DOHH2 (cell line): ENCODE results near the gene BEST2.
A peak's percentile ranks its signal among the peaks of the same experiment; 100 is the strongest.

Experiments
- H3F3A ChIP-seq: fragments of 200-600 bp; sonication (generic), shearing (Covaris generic); 2 replicates; pipeline ENCODE4 v1.6.0; 2016; ENCODE audit warnings: antibody characterized with exemption, mild to moderate bottlenecking; ENCODE audit not compliant: control insufficient read depth, insufficient read depth
- H3K27ac ChIP-seq: fragments of 200-600 bp; sonication (generic); 2 replicates; pipeline ENCODE4 v1.5.1; 2014; ENCODE audit warnings: low read depth, mild to moderate bottlenecking, low read length, moderate library complexity
- H3K27me3 ChIP-seq: fragments of 200-600 bp; sonication (generic); 2 replicates; pipeline ENCODE4 v1.6.1; 2014; ENCODE audit warnings: mild to moderate bottlenecking, low read length, mixed read lengths; ENCODE audit not compliant: control insufficient read depth
- H3K36me3 ChIP-seq: fragments of 200-600 bp; sonication (generic); 2 replicates; pipeline ENCODE4 v1.6.1; 2014; ENCODE audit warnings: mild to moderate bottlenecking, low read length, moderate library complexity, mixed read lengths; ENCODE audit not compliant: control insufficient read depth
- H3K4me1 ChIP-seq: fragments of 200-600 bp; sonication (generic); 2 replicates; pipeline ENCODE4 v1.6.1; 2014; ENCODE audit warnings: mild to moderate bottlenecking, low read length, mixed read lengths; ENCODE audit not compliant: control insufficient read depth
- H3K4me2 ChIP-seq: fragments of 200-600 bp; sonication (generic); 2 replicates; pipeline ENCODE4 v1.6.0; 2014; ENCODE audit warnings: mild to moderate bottlenecking, low read length, moderate library complexity
- H3K4me3 ChIP-seq: fragments of 200-600 bp; sonication (generic); 2 replicates; pipeline ENCODE4 v1.5.1; 2014; ENCODE audit warnings: mild to moderate bottlenecking, low read length, mixed read lengths
- H3K79me2 ChIP-seq: fragments of 200-600 bp; sonication (generic); 2 replicates; pipeline ENCODE4 v1.6.1; 2014; ENCODE audit warnings: mild to moderate bottlenecking, low read length, mixed read lengths; ENCODE audit not compliant: control insufficient read depth
- H3K9me2 ChIP-seq: fragments of 200-600 bp; sonication (generic); replicated peaks from 2 replicates; pipeline ENCODE4 v1.6.1; 2014; ENCODE audit warnings: mild to moderate bottlenecking, low read length, mixed read lengths; ENCODE audit not compliant: control insufficient read depth
- H3K9me3 ChIP-seq: fragments of 200-600 bp; sonication (generic); 2 replicates; pipeline ENCODE4 v1.6.1; 2014; ENCODE audit warnings: antibody characterized with exemption, low read length, mixed read lengths; ENCODE audit not compliant: control insufficient read depth, insufficient read depth
- H4K20me1 ChIP-seq: fragments of 200-600 bp; sonication (generic); 2 replicates; pipeline ENCODE4 v1.6.0; 2014; ENCODE audit warnings: low read depth, mild to moderate bottlenecking, antibody characterized with exemption, low read length, moderate library complexity; ENCODE audit not compliant: control insufficient read depth, insufficient read depth
- EZH2phosphoT487 ChIP-seq: fragments of 200-600 bp; sonication (generic); IDR thresholded peaks from 2 replicates; pipeline ENCODE4 v1.6.1; 2017; ENCODE audit warnings: borderline replicate concordance, mild to moderate bottlenecking, antibody characterized with exemption, low read length, moderate library complexity, mixed read lengths
- TF ChIP-seq, protein P1 (sequence below): fragments of 200-600 bp; sonication (generic); IDR thresholded peaks from one replicate; pipeline ENCODE4 v1.5.1; 2014; ENCODE audit warnings: antibody characterized with exemption, mild to moderate bottlenecking, low read depth, low read length; ENCODE audit not compliant: poor library complexity, severe bottlenecking

Gene BEST2

DNA sequence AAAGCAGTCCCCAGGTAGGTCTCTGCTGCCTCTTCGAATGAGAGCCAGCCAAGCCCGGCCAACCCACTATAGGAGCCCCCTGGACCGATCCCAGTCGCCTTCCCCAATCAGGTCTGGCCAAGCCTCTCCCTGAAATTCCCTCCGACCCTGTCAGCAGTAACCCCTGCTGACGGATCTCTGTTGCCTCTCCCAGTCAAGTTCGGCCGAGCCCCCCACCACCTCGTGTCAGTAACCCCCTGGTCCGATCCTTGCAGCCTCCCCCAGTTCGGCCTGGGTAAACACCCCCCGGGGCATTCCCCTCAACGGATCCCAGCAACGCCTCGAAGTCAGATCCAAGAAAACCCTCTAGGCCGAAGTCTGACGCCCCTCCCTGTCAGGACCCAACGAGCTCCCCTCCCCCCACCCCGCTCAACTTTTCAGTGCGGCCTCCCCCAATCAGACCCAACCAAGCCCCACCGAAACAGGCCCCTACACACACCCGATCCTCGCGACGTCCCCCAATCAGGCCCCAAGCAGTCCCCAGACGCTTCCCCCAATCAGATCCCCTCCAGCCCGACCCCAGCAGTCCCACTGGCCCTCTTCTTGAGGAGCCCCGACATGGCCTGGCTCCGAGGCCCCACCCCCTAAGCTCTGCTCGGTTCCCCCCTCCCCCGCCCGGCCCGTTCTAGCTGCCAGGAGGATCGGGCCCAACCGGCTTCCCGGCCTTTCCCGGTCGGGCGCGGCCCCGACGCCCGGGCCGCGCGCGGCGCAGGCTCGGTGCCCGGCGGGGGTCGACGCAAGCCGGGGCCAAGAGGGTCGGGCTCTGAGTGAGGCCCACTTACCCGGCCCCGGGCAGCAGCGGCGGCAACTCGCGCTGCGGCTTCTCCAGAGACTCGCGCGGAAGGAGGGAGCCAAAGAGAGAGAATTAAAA, 29.7 kb upstream of the BEST2 start:
- H3K27me3 ChIP-seq, result no peaks in the 10 kb centered on the region
- H3K79me2 ChIP-seq, result peaks cover 80% of the 10 kb centered on the region
- no peaks in the 10 kb centered on the region for H3K9me3 ChIP-seq
- H3K4me1 ChIP-seq, result peaks cover 32% of the 10 kb centered on the region
- peaks cover 14% of the 10 kb centered on the region; the same call in 1 of the 2 replicates for H4K20me1 ChIP-seq
- TF ChIP-seq, protein P1, sequence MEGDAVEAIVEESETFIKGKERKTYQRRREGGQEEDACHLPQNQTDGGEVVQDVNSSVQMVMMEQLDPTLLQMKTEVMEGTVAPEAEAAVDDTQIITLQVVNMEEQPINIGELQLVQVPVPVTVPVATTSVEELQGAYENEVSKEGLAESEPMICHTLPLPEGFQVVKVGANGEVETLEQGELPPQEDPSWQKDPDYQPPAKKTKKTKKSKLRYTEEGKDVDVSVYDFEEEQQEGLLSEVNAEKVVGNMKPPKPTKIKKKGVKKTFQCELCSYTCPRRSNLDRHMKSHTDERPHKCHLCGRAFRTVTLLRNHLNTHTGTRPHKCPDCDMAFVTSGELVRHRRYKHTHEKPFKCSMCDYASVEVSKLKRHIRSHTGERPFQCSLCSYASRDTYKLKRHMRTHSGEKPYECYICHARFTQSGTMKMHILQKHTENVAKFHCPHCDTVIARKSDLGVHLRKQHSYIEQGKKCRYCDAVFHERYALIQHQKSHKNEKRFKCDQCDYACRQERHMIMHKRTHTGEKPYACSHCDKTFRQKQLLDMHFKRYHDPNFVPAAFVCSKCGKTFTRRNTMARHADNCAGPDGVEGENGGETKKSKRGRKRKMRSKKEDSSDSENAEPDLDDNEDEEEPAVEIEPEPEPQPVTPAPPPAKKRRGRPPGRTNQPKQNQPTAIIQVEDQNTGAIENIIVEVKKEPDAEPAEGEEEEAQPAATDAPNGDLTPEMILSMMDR, result no peak
- TF ChIP-seq EZH2phosphoT487, result no peak
- peak overlapping the region; percentile 96 for H3K4me3 ChIP-seq
- H3F3A ChIP-seq, result peaks cover 9% of the 10 kb centered on the region
- H3K9me2 ChIP-seq, result no peaks in the 10 kb centered on the region
- peaks cover 63% of the 10 kb centered on the region for H3K36me3 ChIP-seq
- peak overlapping the region; percentile 98 for H3K4me2 ChIP-seq
- H3K27ac ChIP-seq, result peak overlapping the region; percentile 78

DNA sequence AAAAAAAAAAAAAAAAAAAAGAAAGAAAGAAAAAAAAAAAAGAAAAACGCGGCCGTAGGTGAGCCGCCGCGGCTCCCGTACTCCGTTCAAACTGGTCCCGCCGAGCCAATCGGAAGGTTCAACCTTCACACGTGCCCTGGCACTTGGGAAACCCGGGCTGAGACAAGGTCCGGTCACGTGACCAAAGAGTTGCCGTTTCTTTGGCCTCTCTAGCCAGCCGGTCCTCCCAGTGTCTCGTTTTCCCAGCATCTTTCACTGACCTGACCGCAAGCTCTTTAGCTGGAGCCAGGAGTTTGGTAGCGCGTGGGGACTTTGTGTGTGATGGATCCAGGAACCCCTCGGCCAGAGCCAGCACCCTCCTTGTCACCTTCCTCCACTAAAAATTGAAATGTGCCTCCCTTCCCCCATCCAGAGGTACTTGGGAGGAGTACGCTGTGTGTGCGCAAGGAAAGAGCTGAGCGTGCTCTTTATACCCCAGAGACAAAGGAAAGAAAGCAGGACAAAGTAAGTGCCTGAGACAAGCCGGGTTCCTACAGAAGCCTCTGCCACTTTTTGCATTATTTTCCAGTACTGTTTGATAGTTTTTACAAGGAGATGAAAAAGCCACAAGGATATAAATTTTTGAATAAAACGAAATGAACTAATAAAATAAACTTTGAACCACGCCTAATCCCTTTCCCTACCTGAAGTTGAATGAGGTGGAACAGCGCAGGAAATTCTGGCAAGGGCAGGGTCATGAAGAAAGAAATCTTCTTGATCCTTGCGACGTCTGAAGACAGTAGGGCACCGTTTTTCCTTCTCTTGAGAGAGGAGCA, 28.8 kb upstream of the BEST2 start:
- Histone ChIP-seq H3K36me3 (peaks cover 57% of the 10 kb centered on the region), H3F3A (peaks cover 9% of the 10 kb centered on the region), H3K4me2 (peak overlapping the region; percentile 98), H3K9me3 (no peaks in the 10 kb centered on the region), H3K79me2 (peaks cover 72% of the 10 kb centered on the region), H4K20me1 (peaks cover 10% of the 10 kb centered on the region; the same call in 1 of the 2 replicates), H3K4me1 (peaks cover 40% of the 10 kb centered on the region), H3K27me3 (no peaks in the 10 kb centered on the region), H3K27ac (peak overlapping the region; percentile 78), H3K9me2 (no peaks in the 10 kb centered on the region), H3K4me3 (peak overlapping the region; percentile 96)
- no peak for TF ChIP-seq EZH2phosphoT487
- TF ChIP-seq, protein P1, result no peak

- Histone ChIP-seq H3K9me3 (no peaks in the 10 kb centered on the region), H3K79me2 (peaks cover 70% of the 10 kb centered on the region), H3K4me2 (peak overlapping the region; percentile 83), H3K27ac (peak overlapping the region; percentile 78), H3F3A (peaks cover 13% of the 10 kb centered on the region), H3K4me1 (peaks cover 46% of the 10 kb centered on the region), H3K27me3 (no peaks in the 10 kb centered on the region), H3K36me3 (peaks cover 58% of the 10 kb centered on the region), H4K20me1 (peaks cover 10% of the 10 kb centered on the region; the same call in 1 of the 2 replicates), H3K4me3 (peak overlapping the region; percentile 96), H3K9me2 (no peaks in the 10 kb centered on the region)
- TF ChIP-seq EZH2phosphoT487, result no peak
- TF ChIP-seq, protein P1, result no peak
Observed at GRCh38 chr19:12723381-12723640, 28.3 kb upstream of the BEST2 start.
